SH-SY5Y (cell line): Measurements from ENCODE around the gene NPHP3.

ENCODE experiments used
- GATA2 ChIP-seq: IDR thresholded peaks from 2 replicates; pipeline ENCODE4 v1.6.1; 2011; ENCODE audit warnings: mild to moderate bottlenecking, low read depth, low read length
- GATA3 ChIP-seq: IDR thresholded peaks from 2 replicates; pipeline ENCODE4 v1.6.1; 2011; ENCODE audit warnings: low read depth, mild to moderate bottlenecking, low read length, moderate library complexity

- no peak for TF ChIP-seq GATA2
- TF ChIP-seq GATA3 = no peak
Measured at GRCh38 chr3:132703733-132704132, 18.5 kb downstream of the NPHP3 start.
